GM23338 (cell line): ENCODE results near the gene PLBD2. TPM values are rescaled to one million over a fixed set of nuclear protein-coding genes. Genes with fewer than 3 reads are reported as not detected.

Experiments used
- ATAC-seq: fragments of 200-7000 bp; cut with Tn5 transposase; 3 replicates; pipeline ENCODE4 v1.9.1; 2020
- DNase-seq: peaks from one replicate; pipeline ENCODE4 v3.0.0-alpha.2; 2015; ENCODE audit warnings: low spot score
- H2AFZ ChIP-seq: fragments of 200-600 bp; sonication (generic); 2 replicates; pipeline ENCODE4 v1.8.0; 2016; ENCODE audit warnings: antibody characterized with exemption, mild to moderate bottlenecking, moderate library complexity
- H3F3A ChIP-seq: fragments of 200-600 bp; sonication (generic); replicated peaks from 2 replicates; pipeline ENCODE4 v1.8.0; 2017; ENCODE audit warnings: antibody characterized with exemption, mixed run types, low read depth
- H3K27ac ChIP-seq: fragments of 200-600 bp; sonication (generic); 2 replicates; pipeline ENCODE4 v1.6.1; 2016; ENCODE audit warnings: low read depth
- H3K27me3 ChIP-seq: fragments of 200-600 bp; sonication (generic); 2 replicates; pipeline ENCODE4 v1.8.0; 2016; ENCODE audit warnings: mild to moderate bottlenecking, mixed run types, moderate library complexity; ENCODE audit not compliant: insufficient read depth
- H3K36me3 ChIP-seq: fragments of 200-600 bp; sonication (generic); 2 replicates; pipeline ENCODE4 v1.8.0; 2016; ENCODE audit warnings: mild to moderate bottlenecking; ENCODE audit not compliant: insufficient read depth
- H3K4me1 ChIP-seq: fragments of 200-600 bp; sonication (generic); 2 replicates; pipeline ENCODE4 v1.8.0; 2016; ENCODE audit warnings: mild to moderate bottlenecking, moderate library complexity; ENCODE audit not compliant: insufficient read depth
- H3K4me2 ChIP-seq: fragments of 200-600 bp; sonication (generic); 2 replicates; pipeline ENCODE4 v1.7.1; 2017; ENCODE audit warnings: mixed run types
- H3K4me3 ChIP-seq: fragments of 200-600 bp; sonication (generic); 2 replicates; pipeline ENCODE4 v1.6.1; 2016; ENCODE audit warnings: mixed run types
- H3K79me2 ChIP-seq: fragments of 200-600 bp; sonication (generic); replicated peaks from 2 replicates; pipeline ENCODE4 v1.8.0; 2017; ENCODE audit warnings: mild to moderate bottlenecking; ENCODE audit not compliant: insufficient read depth
- H3K9me2 ChIP-seq: fragments of 200-600 bp; sonication (generic); 2 replicates; pipeline ENCODE4 v1.8.0; 2017; ENCODE audit not compliant: insufficient read depth
- H4K20me1 ChIP-seq: fragments of 200-600 bp; sonication (generic); replicated peaks from 2 replicates; pipeline ENCODE4 v1.8.0; 2017; ENCODE audit warnings: mild to moderate bottlenecking; ENCODE audit not compliant: insufficient read depth
- H3K27ac Mint-ChIP-seq: 2 replicates; pipeline ENCODE4 v1.8.0; 2020; ENCODE audit warnings: inconsistent platforms, mild to moderate bottlenecking, moderate library complexity, mixed read lengths
- H3K27me3 Mint-ChIP-seq: 3 replicates; pipeline ENCODE4 v1.8.0; 2022; ENCODE audit warnings: low read depth, mild to moderate bottlenecking, moderate library complexity, mixed read lengths, inconsistent platforms; ENCODE audit not compliant: insufficient read depth, poor library complexity
- H3K36me3 Mint-ChIP-seq: 3 replicates; pipeline ENCODE4 v1.8.0; 2021; ENCODE audit warnings: low read depth, mild to moderate bottlenecking, inconsistent platforms, moderate library complexity, mixed read lengths
- H3K4me1 Mint-ChIP-seq: 3 replicates; pipeline ENCODE4 v1.8.0; 2020; ENCODE audit warnings: mild to moderate bottlenecking, inconsistent platforms, mixed read lengths
- H3K4me3 Mint-ChIP-seq: 3 replicates; pipeline ENCODE4 v1.8.0; 2021; ENCODE audit warnings: moderate library complexity, mild to moderate bottlenecking, inconsistent platforms, mixed read lengths
- H3K9me3 Mint-ChIP-seq: 3 replicates; pipeline ENCODE4 v1.8.0; 2020; ENCODE audit warnings: moderate library complexity, mild to moderate bottlenecking, inconsistent platforms, mixed read lengths
- CREB1 ChIP-seq: fragments of 250-450 bp; sonication (Bioruptor Pico); IDR thresholded peaks from 2 replicates; pipeline ENCODE4 v1.5.0; 2020; ENCODE audit warnings: low read depth, mild to moderate bottlenecking, moderate library complexity
- CTCF ChIP-seq, 2 experiments: fragments of 200-600 bp in 1 of 2; sonication (generic) in 1 of 2; conservative IDR thresholded peaks; 2 replicates each; pipeline versions ENCODE4 v1.5.1 to v1.6.1; 2016 to 2017; ENCODE audit warnings: antibody characterized with exemption in 2 of 2, low read depth in 2 of 2, mild to moderate bottlenecking in 2 of 2, moderate library complexity in 1 of 2
- EZH2 ChIP-seq: fragments of 200-600 bp; sonication (generic); IDR thresholded peaks from one replicate; pipeline ENCODE4 v1.8.0; 2017; ENCODE audit warnings: antibody characterized with exemption, mild to moderate bottlenecking, low read depth; ENCODE audit not compliant: unreplicated experiment
- EZH2phosphoT487 ChIP-seq: fragments of 200-600 bp; sonication (generic); IDR thresholded peaks from one replicate; pipeline ENCODE4 v1.8.1; 2018; ENCODE audit warnings: antibody characterized with exemption; ENCODE audit not compliant: unreplicated experiment
- NANOG ChIP-seq: IDR thresholded peaks from 2 replicates; pipeline ENCODE4 v1.6.1; 2016; ENCODE audit warnings: antibody characterized with exemption, borderline replicate concordance
- POLR2AphosphoS5 ChIP-seq: IDR thresholded peaks from 2 replicates; pipeline ENCODE4 v1.6.1; 2016; ENCODE audit warnings: antibody characterized with exemption, low read depth
- STAT1 ChIP-seq: IDR thresholded peaks from one replicate; pipeline ENCODE4 v1.6.1; 2016; ENCODE audit warnings: antibody characterized with exemption; ENCODE audit not compliant: unreplicated experiment
- ZNF114 ChIP-seq: fragments of 250-450 bp; sonication (Bioruptor Pico); IDR thresholded peaks from 2 replicates; pipeline ENCODE4 v1.5.0; 2020; ENCODE audit warnings: mild to moderate bottlenecking, moderate library complexity
- ZNF331 ChIP-seq: fragments of 250-450 bp; sonication (Bioruptor Pico); IDR thresholded peaks from 2 replicates; pipeline ENCODE4 v1.5.0; 2020; ENCODE audit warnings: low read depth, mild to moderate bottlenecking, moderate library complexity
- ZNF462 ChIP-seq: fragments of 250-450 bp; sonication (Bioruptor Pico); IDR thresholded peaks from 2 replicates; pipeline ENCODE4 v1.5.0; 2020; ENCODE audit warnings: mild to moderate bottlenecking, moderate library complexity
- polyA plus RNA-seq: library from polyadenylated mRNA; unstranded; fragments of >200 nt; fragmentation: Nextera tagmentation; extraction: Ambion mirVana; gene quantifications from 2 replicates; pipeline ENCODE4 v1.2.1, GENCODE V29; 2016
- total RNA-seq: library from RNA; depleted of rRNA; stranded (reverse); fragments of >200 nt; shearing (Covaris generic); gene quantifications from 2 replicates; pipeline ENCODE4 v1.2.3, GENCODE V29; 2014
- TF ChIP-seq, protein P1 (sequence below): IDR thresholded peaks from 2 replicates; pipeline ENCODE4 v1.6.1; 2016; ENCODE audit warnings: antibody characterized with exemption

The PLBD2 gene
- total and polyA plus RNA-seq, 2 experiments from 2014 or later = 10.2 to 37.1 TPM

- TF ChIP-seq ZNF331 (CRISPR knock-in tag) = no peak
- no peak for TF ChIP-seq NANOG
- no peak for TF ChIP-seq STAT1
- TF ChIP-seq, protein P1, sequence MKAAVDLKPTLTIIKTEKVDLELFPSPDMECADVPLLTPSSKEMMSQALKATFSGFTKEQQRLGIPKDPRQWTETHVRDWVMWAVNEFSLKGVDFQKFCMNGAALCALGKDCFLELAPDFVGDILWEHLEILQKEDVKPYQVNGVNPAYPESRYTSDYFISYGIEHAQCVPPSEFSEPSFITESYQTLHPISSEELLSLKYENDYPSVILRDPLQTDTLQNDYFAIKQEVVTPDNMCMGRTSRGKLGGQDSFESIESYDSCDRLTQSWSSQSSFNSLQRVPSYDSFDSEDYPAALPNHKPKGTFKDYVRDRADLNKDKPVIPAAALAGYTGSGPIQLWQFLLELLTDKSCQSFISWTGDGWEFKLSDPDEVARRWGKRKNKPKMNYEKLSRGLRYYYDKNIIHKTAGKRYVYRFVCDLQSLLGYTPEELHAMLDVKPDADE = no peak
- TF ChIP-seq EZH2 = no peak
- TF ChIP-seq EZH2phosphoT487 = no peak
Measured at GRCh38 chr12:113370923-113371682, 12.7 kb downstream of the PLBD2 start (continued).

- H3K9me3 Mint-ChIP-seq = no peaks in the 10 kb centered on the region; the same call in 2 of the 3 replicates
- no peak overlapping the region for H3K4me2 ChIP-seq
- H3K79me2 ChIP-seq = no peaks in the 10 kb centered on the region
- H3K27me3 Mint-ChIP-seq = peaks cover 4% of the 10 kb centered on the region
- no peak overlapping the region for H3K27ac Mint-ChIP-seq
- H4K20me1 ChIP-seq = no peaks in the 10 kb centered on the region; the same call in 1 of the 2 replicates
- ATAC-seq (no peak), DNase-seq (no peak)
- no peaks in the 10 kb centered on the region for H3K4me1 ChIP-seq
- no peaks in the 10 kb centered on the region for H3K9me2 ChIP-seq
- H3K27me3 ChIP-seq = no peaks in the 10 kb centered on the region
- no peak overlapping the region for H3K27ac ChIP-seq
- H2AFZ ChIP-seq = no peak overlapping the region
- no peaks in the 10 kb centered on the region; the same call in 2 of the 3 replicates for H3K4me1 Mint-ChIP-seq
- no peaks in the 10 kb centered on the region for H3K36me3 ChIP-seq
- H3K4me3 Mint-ChIP-seq = no peak overlapping the region
- no peak overlapping the region for H3K4me3 ChIP-seq
- no peaks in the 10 kb centered on the region for H3F3A ChIP-seq
- H3K36me3 Mint-ChIP-seq = peaks cover 17% of the 10 kb centered on the region
- TF ChIP-seq ZNF462 (CRISPR knock-in tag) = no peak
- TF ChIP-seq STAT1 = no peak
- no peak for TF ChIP-seq ZNF114 (CRISPR knock-in tag)
- TF ChIP-seq, protein P1 = no peak
- TF ChIP-seq ZNF331 (CRISPR knock-in tag) = no peak
- TF ChIP-seq POLR2AphosphoS5 = no peak
- TF ChIP-seq CREB1 = no peak
- no peak for TF ChIP-seq CTCF (conservative IDR thresholded peaks at IDR 0.05; ENCODE audit: low read depth in 2 of 2)
Measured at GRCh38 chr12:113371808-113372207, 13.4 kb downstream of the PLBD2 start.
